HG03139 (cell line): ENCODE data around the gene SCN5A.

ENCODE experiments used
- ATAC-seq: cut with Tn5 transposase; IDR thresholded peaks from one replicate; pipeline ENCODE4 v1.9.1; 2021; ENCODE audit not compliant: unreplicated experiment

Gene SCN5A

GRCh38 chr3:38544926-38545325, 104.6 kb downstream of the SCN5A start:
- ATAC-seq: no peak

DNA sequence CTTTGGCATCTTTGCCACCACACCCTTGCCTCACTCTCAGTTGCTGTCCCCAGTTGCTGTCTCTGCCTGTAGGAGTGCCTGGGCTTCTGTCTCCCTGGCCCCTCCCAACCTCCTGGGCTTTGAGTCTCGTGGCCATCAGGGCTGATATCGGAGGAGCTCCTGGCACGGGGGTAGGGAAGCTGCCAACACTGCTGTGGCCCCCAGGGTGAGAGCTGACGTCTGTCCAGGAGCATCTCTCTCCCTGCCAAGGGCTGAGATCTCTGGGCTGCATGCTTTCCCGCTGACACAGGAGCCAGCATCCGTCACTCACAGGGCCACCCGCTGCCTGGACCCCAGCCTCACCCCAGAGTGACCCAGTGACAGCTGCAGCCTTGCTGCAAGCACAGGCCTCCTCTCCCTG, 105.9 kb downstream of the SCN5A start:
- no peak for ATAC-seq

- ATAC-seq: no peak
These were observed 106.8 kb downstream of the SCN5A start for GRCh38 chr3:38542401-38543298.

- no peak for ATAC-seq
These were observed 107.7 kb downstream of the SCN5A start for GRCh38 chr3:38541806-38542205.

DNA sequence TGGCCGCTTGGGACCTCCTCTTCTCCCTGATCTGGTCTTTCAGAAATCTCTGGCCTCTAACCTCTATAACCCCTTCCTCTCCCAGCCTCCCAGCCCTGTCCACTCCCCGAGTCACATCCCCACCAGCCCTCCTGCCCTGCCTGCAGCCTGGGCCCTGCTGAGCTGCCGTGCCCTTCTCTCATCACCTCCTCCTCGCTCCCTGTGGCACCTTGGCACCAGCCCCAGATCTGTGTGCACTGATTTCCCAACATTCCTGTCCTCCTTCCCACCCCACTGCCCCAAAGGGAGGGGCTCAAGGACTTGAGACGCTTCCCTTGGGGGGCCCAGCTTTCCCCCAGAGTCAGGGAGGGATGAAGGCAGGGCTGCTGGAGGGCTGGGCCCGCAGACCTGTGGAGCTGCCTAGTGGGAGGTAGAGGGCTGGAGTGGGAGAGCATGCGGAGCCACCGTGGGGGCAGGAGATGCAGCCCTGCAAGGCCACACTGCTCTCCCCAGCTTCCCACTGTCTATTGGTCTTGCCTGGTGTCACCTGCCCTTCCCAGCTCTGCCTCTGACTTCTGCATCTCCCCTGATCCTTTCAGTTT, 110.6 kb downstream of the SCN5A start:
- no peak for ATAC-seq

- no peak for ATAC-seq
These were observed 112.8 kb downstream of the SCN5A start for GRCh38 chr3:38536671-38537070.

DNA sequence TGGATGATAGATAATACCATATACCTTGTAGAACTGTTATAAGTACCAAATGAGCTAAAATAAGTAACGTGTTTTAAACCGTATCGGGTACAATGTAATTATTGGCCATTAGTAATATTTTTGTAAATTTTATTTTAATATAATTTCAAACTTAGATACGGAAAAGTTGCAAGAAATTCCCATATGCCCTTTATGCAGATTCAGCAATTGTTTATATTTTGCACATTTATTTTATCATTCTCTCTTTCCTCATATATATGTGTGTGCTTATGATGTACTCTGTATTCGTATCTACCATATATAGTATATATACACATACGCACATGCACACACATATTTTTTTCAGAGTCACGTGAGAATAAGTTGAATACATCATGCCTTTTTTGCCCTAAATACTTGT, 114.9 kb downstream of the SCN5A start:
- ATAC-seq: no peak

GRCh38 chr3:38534180-38534579, 115.3 kb downstream of the SCN5A start:
- no peak for ATAC-seq

GRCh38 chr3:38533285-38533976, 116.1 kb downstream of the SCN5A start:
- no peak for ATAC-seq

DNA sequence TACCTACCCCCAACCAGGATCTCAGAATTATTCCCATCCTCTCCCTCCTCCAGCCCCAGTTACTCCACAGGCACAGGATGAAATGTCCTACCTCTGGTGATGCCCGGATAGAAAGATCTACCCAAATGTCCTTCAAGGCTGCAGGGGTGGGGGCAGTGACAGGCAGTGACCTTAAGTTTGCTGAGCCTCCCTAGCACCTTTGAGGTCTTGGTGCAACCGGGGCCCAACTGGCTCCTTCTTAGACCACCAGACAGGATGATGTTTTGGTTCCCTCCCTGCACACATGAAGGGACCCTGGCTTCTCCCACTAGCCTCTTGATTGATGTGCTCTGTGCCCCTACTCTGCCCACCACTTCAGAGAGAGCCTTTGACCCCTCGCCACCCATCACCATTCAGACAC, 117.0 kb downstream of the SCN5A start:
- no peak for ATAC-seq

- ATAC-seq: no peak
These were observed 121.0 kb downstream of the SCN5A start for GRCh38 chr3:38528457-38528856.

GRCh38 chr3:38526792-38527191, 122.7 kb downstream of the SCN5A start:
- ATAC-seq: no peak

DNA sequence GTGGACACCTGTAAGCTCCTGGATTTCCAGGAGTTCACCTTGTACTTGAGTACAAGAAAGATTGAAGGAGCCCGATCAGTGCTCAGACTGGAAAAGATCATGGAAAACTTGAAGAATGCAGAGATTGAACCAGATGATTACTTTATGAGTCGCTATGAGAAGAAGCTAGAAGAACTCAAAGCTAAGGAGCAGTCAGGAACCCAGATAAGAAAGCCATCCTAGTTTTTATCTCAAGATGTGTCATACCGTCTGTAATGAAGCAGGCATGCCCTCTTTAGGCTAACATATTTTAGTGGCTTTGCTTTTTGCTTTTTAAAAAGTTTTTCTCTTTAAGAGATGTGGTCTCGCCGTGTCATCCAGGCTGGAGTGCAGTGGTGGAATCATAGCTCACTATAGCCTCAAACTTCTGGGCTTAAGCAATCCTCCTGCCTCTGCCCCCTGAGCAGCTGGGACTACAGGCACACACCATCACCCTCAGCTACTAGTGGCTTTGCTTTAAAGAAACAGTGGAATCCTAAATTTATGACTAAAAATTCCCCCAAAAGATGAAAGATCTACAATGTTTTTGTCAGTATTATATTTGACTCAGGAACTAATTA, 125.2 kb downstream of the SCN5A start:
- no peak for ATAC-seq

- no peak for ATAC-seq
These were observed 127.5 kb downstream of the SCN5A start for GRCh38 chr3:38522002-38522401.

GRCh38 chr3:38521391-38521987, 128.0 kb downstream of the SCN5A start:
- no peak for ATAC-seq

GRCh38 chr3:38519651-38520050, 129.8 kb downstream of the SCN5A start:
- no peak for ATAC-seq

- ATAC-seq: no peak
These were observed 130.5 kb downstream of the SCN5A start for GRCh38 chr3:38519000-38519399.

- no peak for ATAC-seq
These were observed 132.8 kb downstream of the SCN5A start for GRCh38 chr3:38516669-38517068.

GRCh38 chr3:38515367-38515766, 134.1 kb downstream of the SCN5A start:
- ATAC-seq: no peak

DNA sequence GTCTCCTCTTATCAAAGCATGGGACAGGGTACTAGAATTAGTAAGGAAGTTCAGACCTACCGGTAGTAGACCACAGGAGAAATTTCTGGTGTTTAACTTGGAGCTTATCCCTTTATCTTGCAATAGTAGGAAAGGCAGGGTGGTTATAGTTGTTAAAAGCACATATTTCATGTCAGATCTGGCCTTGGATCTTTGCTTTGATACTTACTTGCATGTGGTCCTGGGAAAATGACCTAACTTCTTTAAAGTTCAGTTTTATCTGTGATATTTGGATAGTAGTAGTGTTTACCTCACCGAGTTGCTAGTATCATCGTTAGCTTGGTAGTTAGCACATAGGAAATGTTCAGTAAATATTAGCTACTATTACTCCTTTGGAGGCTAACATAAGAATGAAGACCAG, 137.9 kb downstream of the SCN5A start:
- no peak for ATAC-seq

GRCh38 chr3:38510631-38511030, 138.9 kb downstream of the SCN5A start:
- no peak for ATAC-seq
